H1 (cell line): ENCODE results near the gene AIF1L. TPM values are rescaled to one million over a fixed set of nuclear protein-coding genes. Genes with fewer than 3 reads are reported as not detected.

Experiments
- CTCF ChIA-PET: fragments of 300-600 bp; sonication (Branson Sonifier 250); formaldehyde crosslinking; loops from one replicate; lab custom pipeline; 2021; ENCODE audit not compliant: partially characterized antibody; lab: Charles Lee
- POLR2A ChIA-PET: fragments of 300-600 bp; sonication (Branson Sonifier 250); formaldehyde crosslinking; loops from one replicate; lab custom pipeline; 2021; ENCODE audit warnings: inconsistent platforms; ENCODE audit not compliant: partially characterized antibody; lab: Charles Lee
- DNase-seq, 2 experiments: peaks; one replicate each; pipeline versions ENCODE4 v3.0.0 to v3.0.0-alpha.2; 2010 to 2022; ENCODE audit warnings: low spot score in 2 of 2, low read depth in 1 of 2, mixed read lengths in 1 of 2
- FAIRE-seq: peaks from 2 replicates; lab custom pipeline; 2011; peaks lifted over from hg19 to GRCh38; lab: Jason Lieb, UNC
- H2AFZ ChIP-seq: 2 replicates; pipeline ENCODE4 v1.8.1; 2012; ENCODE audit warnings: low read length, inconsistent platforms
- H2AK5ac ChIP-seq: 2 replicates; pipeline ENCODE4 v1.6.1; 2013; ENCODE audit warnings: low read depth, low read length
- H2BK120ac ChIP-seq: replicated peaks from 2 replicates; pipeline ENCODE3; 2013; ENCODE audit warnings: low read depth, low read length, inconsistent platforms
- H2BK12ac ChIP-seq: 2 replicates; pipeline ENCODE4 v1.6.1; 2013; ENCODE audit warnings: low read depth, low read length
- H2BK15ac ChIP-seq: 2 replicates; pipeline ENCODE4 v1.6.1; 2013; ENCODE audit warnings: low read length
- H2BK20ac ChIP-seq: 2 replicates; pipeline ENCODE4 v1.6.1; 2013; ENCODE audit warnings: low read length
- H2BK5ac ChIP-seq: 2 replicates; pipeline ENCODE4 v1.6.1; 2013; ENCODE audit warnings: low read depth, low read length
- H3K14ac ChIP-seq: 2 replicates; pipeline ENCODE4 v1.6.1; 2013; ENCODE audit warnings: inconsistent platforms; ENCODE audit not compliant: insufficient read length
- H3K18ac ChIP-seq: 2 replicates; pipeline ENCODE4 v1.6.1; 2013; ENCODE audit warnings: low read length; ENCODE audit errors: extremely low read depth
- H3K23ac ChIP-seq: 2 replicates; pipeline ENCODE4 v1.6.1; 2013; ENCODE audit warnings: inconsistent platforms; ENCODE audit not compliant: insufficient read length
- H3K23me2 ChIP-seq: 2 replicates; pipeline ENCODE4 v1.6.1; 2013; ENCODE audit warnings: low read depth, low read length
- H3K27ac ChIP-seq: 2 replicates; pipeline ENCODE4 v1.6.1; 2011; ENCODE audit warnings: low read depth, low read length, inconsistent platforms
- H3K27me3 ChIP-seq, 4 experiments: replicated peaks in 1 of 4; 1 replicate in 1 of 4; 2 replicates in 3 of 4; pipeline versions ENCODE4 v1.6.1 to v1.8.1; 2011 to 2013; ENCODE audit warnings: low read length in 3 of 4, mild to moderate bottlenecking in 3 of 4, inconsistent platforms in 2 of 4, mixed read lengths in 2 of 4, moderate library complexity in 1 of 4; ENCODE audit not compliant: control insufficient read depth in 3 of 4, insufficient read depth in 3 of 4; ENCODE audit errors: extremely low read depth in 1 of 4
- H3K36me3 ChIP-seq, 4 experiments: 2 replicates each; pipeline versions ENCODE4 v1.6.1 to v1.8.1; 2011 to 2013; ENCODE audit warnings: mild to moderate bottlenecking in 4 of 4, low read length in 3 of 4, moderate library complexity in 2 of 4, control low read depth in 1 of 4, inconsistent platforms in 1 of 4; ENCODE audit not compliant: insufficient read depth in 4 of 4, control insufficient read depth in 2 of 4
- H3K4ac ChIP-seq: replicated peaks from 2 replicates; pipeline ENCODE3; 2013; ENCODE audit warnings: low read length, low read depth, mixed read lengths, inconsistent platforms; ENCODE audit not compliant: insufficient read length
- H3K4me1 ChIP-seq, 4 experiments: replicated peaks in 1 of 4; 1 replicate in 1 of 4; 2 replicates in 3 of 4; pipeline versions ENCODE4 v1.6.1 to v1.8.1; 2011 to 2013; ENCODE audit warnings: low read length in 3 of 4, inconsistent platforms in 2 of 4, mixed read lengths in 1 of 4; ENCODE audit not compliant: insufficient read depth in 4 of 4, control insufficient read depth in 3 of 4
- H3K4me2 ChIP-seq, 2 experiments: 2 replicates each; pipeline versions ENCODE4 v1.6.1 to v1.8.1; 2011 to 2013; ENCODE audit warnings: low read depth in 2 of 2, low read length in 2 of 2, control low read depth in 1 of 2, inconsistent platforms in 1 of 2, mild to moderate bottlenecking in 1 of 2; ENCODE audit not compliant: insufficient read depth in 1 of 2
- H3K4me3 ChIP-seq, 4 experiments: fragments of 200-600, 300-600 bp in 1 of 4; sonication (generic), shearing (Covaris generic), sonication (Bioruptor Twin) in 1 of 4; 2 replicates each; pipeline versions ENCODE4 v1.5.1 to v1.8.1; 2011 to 2016; ENCODE audit warnings: low read length in 4 of 4, low read depth in 3 of 4, control low read depth in 2 of 4, inconsistent platforms in 2 of 4, mild to moderate bottlenecking in 2 of 4, mixed read lengths in 1 of 4, moderate library complexity in 1 of 4; ENCODE audit not compliant: insufficient read depth in 2 of 4; ENCODE audit errors: extremely low read depth in 1 of 4
- H3K56ac ChIP-seq: replicated peaks from 2 replicates; pipeline ENCODE3; 2013; ENCODE audit warnings: low read depth, mild to moderate bottlenecking, mixed read lengths, low read length, inconsistent platforms; ENCODE audit not compliant: insufficient read length
- H3K79me1 ChIP-seq: 2 replicates; pipeline ENCODE4 v1.6.1; 2013; ENCODE audit warnings: low read depth, low read length, control low read depth
- H3K79me2 ChIP-seq, 2 experiments: 2 replicates each; pipeline versions ENCODE4 v1.6.1 to v1.8.1; 2012 to 2013; ENCODE audit warnings: low read length in 2 of 2, mild to moderate bottlenecking in 2 of 2, inconsistent platforms in 1 of 2; ENCODE audit not compliant: insufficient read depth in 2 of 2, control insufficient read depth in 1 of 2
- H3K9ac ChIP-seq, 4 experiments: replicated peaks in 1 of 4; 1 replicate in 1 of 4; 2 replicates in 3 of 4; pipeline versions ENCODE4 v1.6.1 to v1.8.1; 2011 to 2013; ENCODE audit warnings: low read depth in 3 of 4, low read length in 3 of 4, control low read depth in 2 of 4, mild to moderate bottlenecking in 2 of 4, moderate library complexity in 2 of 4, inconsistent platforms in 1 of 4; ENCODE audit errors: extremely low read depth in 1 of 4
- H3K9me3 ChIP-seq, 2 experiments: 2 replicates each; pipeline versions ENCODE4 v1.6.1 to v1.8.1; 2012 to 2013; ENCODE audit warnings: mild to moderate bottlenecking in 2 of 2, moderate library complexity in 2 of 2, control low read depth in 1 of 2, inconsistent platforms in 1 of 2, low read depth in 1 of 2, low read length in 1 of 2, mixed read lengths in 1 of 2; ENCODE audit not compliant: insufficient read depth in 2 of 2
- H4K20me1 ChIP-seq, 2 experiments: replicated peaks in 1 of 2; 2 replicates each; pipeline versions ENCODE3 to v1.8.1; 2011 to 2013; ENCODE audit warnings: inconsistent platforms in 2 of 2, low read length in 2 of 2, mild to moderate bottlenecking in 1 of 2; ENCODE audit not compliant: insufficient read depth in 2 of 2, control insufficient read depth in 1 of 2
- H4K5ac ChIP-seq: 2 replicates; pipeline ENCODE4 v1.6.1; 2013; ENCODE audit warnings: low read length, low read depth, mixed read lengths, inconsistent platforms; ENCODE audit not compliant: insufficient read length
- H4K8ac ChIP-seq: 2 replicates; pipeline ENCODE4 v1.8.0; 2013; ENCODE audit warnings: mild to moderate bottlenecking, moderate library complexity, low read length, inconsistent platforms; ENCODE audit not compliant: insufficient read depth; ENCODE audit errors: extremely low read depth
- H4K91ac ChIP-seq: replicated peaks from 2 replicates; pipeline ENCODE3; 2013; ENCODE audit warnings: low read length, mixed read lengths, inconsistent platforms; ENCODE audit not compliant: insufficient read length
- CTCF ChIP-seq, 3 experiments: IDR thresholded peaks; 1 replicate in 2 of 3; 2 replicates in 1 of 3; pipeline versions ENCODE4 v1.5.1 to v1.6.1; 2011; ENCODE audit warnings: low read length in 3 of 3, mild to moderate bottlenecking in 3 of 3, inconsistent platforms in 2 of 3, low read depth in 1 of 3, moderate library complexity in 1 of 3; ENCODE audit not compliant: insufficient read depth in 1 of 3; ENCODE audit errors: control extremely low read depth in 1 of 3
- EP300 ChIP-seq, 2 experiments: IDR thresholded peaks; 1 replicate in 1 of 2; 2 replicates in 1 of 2; pipeline ENCODE4 v1.6.1; 2011 to 2012; ENCODE audit warnings: low read depth in 2 of 2, low read length in 2 of 2, mild to moderate bottlenecking in 2 of 2, borderline replicate concordance in 1 of 2, inconsistent platforms in 1 of 2, moderate library complexity in 1 of 2
- RAD21 ChIP-seq, 2 experiments: IDR thresholded peaks in 1 of 2; conservative IDR thresholded peaks in 1 of 2; 2 replicates each; pipeline ENCODE4 v1.6.1; 2011; ENCODE audit warnings: low read depth in 2 of 2, low read length in 2 of 2, improper control_type of control experiment in 1 of 2, inconsistent platforms in 1 of 2, mild to moderate bottlenecking in 1 of 2, moderate library complexity in 1 of 2
- WGBS, 2 experiments: shearing (Covaris generic) in 1 of 2; methylation state at CpG; one replicate each; pipeline versions ENCODE4 v1.1.6 to v1.1.7; 2013 to 2015; ENCODE audit warnings: low lambda C conversion rate in 2 of 2, mixed read lengths in 2 of 2, inconsistent platforms in 1 of 2, low coverage in 1 of 2, missing lambda C conversion rate in 1 of 2; ENCODE audit not compliant: insufficient replicate concordance in 2 of 2, insufficient coverage in 1 of 2, insufficient read length in 1 of 2; ENCODE audit errors: extremely low coverage in 1 of 2, missing lambda C conversion rate in 1 of 2; 5-methylcytosine and 5-hydroxymethylcytosine counted together
- polyA plus RNA-seq, 7 experiments: library from polyadenylated mRNA; depleted of rRNA in 3 of 7; stranded (reverse) in 5 of 7; unstranded in 2 of 7; fragments of >200 nt in 5 of 7; fragments of 200-250 nt in 2 of 7; gene quantifications; 1 replicate in 5 of 7; 2 replicates in 1 of 7; 4 replicates in 1 of 7; pipeline versions ENCODE4 v1.2.1 to v1.2.3, GENCODE V29; 2011 to 2013; ENCODE audit warnings: missing spikeins in 2 of 7, mixed read lengths in 2 of 7
- total RNA-seq: library from RNA; stranded (reverse); fragmentation: NEBNext Ultra II Directional; extraction: Animal tissue kit (Norgen Biotek cat#: 25700); gene quantifications from 2 replicates; pipeline ENCODE4 v1.2.1, GENCODE V29; 2021

The AIF1L gene
- total and polyA plus RNA-seq, 2 of the 8 experiments (the other 6 are each of a cell fraction or from before 2014, with no cell fraction given) = 70.7 to 149 TPM

DNA sequence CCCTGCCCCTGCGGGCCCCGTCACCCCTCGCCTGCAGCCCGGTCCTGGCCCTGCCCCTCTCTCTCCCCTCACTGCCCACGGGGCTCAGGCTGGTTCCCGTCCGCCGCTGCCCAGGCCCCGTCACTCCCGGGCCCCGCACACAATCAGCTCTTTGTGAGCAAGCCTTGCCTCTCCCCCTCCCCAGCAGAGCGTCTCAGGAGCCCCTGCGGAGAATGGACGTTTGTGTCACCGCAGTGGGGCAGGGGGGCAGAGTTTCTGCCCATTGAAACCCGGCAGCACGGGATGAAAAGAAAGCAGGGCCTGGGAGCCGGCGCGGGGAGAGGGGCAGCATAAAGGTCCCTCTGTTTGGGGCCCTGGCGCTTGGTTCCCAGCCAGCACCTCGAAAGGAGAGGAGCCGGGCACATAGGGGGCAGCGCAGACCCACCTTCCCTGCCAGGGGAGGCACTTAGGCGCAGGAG, 15.6 kb downstream of the AIF1L start:
- no peaks in the 10 kb centered on the region for H3K23me2 ChIP-seq
- no peak overlapping the region for H2BK120ac ChIP-seq
- ChIA-PET POLR2A (interaction anchor here (1.1 to 32.4 kb wide), 5 partner anchors 6 to 177 kb away, joined by 3 to 751 read pairs (median 3); partner anchors contain the start of genes AIF1L, NUP214 and PLPP7), CTCF (interaction anchor here (0.8 to 4.8 kb wide), 8 partner anchors 11 to 62 kb away, joined by 3 to 47 read pairs (median 3); no protein-coding TSS in a partner anchor)
- H3K9ac ChIP-seq = peak overlapping the region in 2 of 4 experiments; percentile 9 to 13; a peak in 1 of 7 replicates
- H3K27me3 ChIP-seq = no peaks in the 10 kb centered on the region
- H4K5ac ChIP-seq = no peak overlapping the region
- no peak overlapping the region for H2AFZ ChIP-seq
- no peak overlapping the region for H3K4me3 ChIP-seq
- no peak for FAIRE-seq
- no peaks in the 10 kb centered on the region; a peak in 1 of 4 replicates for H3K79me2 ChIP-seq
- peak overlapping the region; percentile 78; the same call in 1 of the 2 replicates for H2BK5ac ChIP-seq
- H2AK5ac ChIP-seq = no peak overlapping the region; the same call in 1 of the 2 replicates
- peaks cover 0 to 2% of the 10 kb centered on the region in 2 experiments for H4K20me1 ChIP-seq
- H3K18ac ChIP-seq = no peak overlapping the region; the same call in 1 of the 2 replicates
- no peak overlapping the region for H3K23ac ChIP-seq
- no peak overlapping the region for H2BK20ac ChIP-seq
- no peak overlapping the region for H2BK15ac ChIP-seq
- H4K8ac ChIP-seq = peak overlapping the region; percentile 74; the same call in 1 of the 2 replicates
- H3K56ac ChIP-seq = no peak overlapping the region
- no peak overlapping the region for H3K4ac ChIP-seq
- no peak overlapping the region for H4K91ac ChIP-seq
- no peaks in the 10 kb centered on the region for H3K9me3 ChIP-seq
- H3K14ac ChIP-seq = no peak overlapping the region
- no peak for DNase-seq
- TF ChIP-seq EP300 (IDR thresholded peaks at IDR 0.05; ENCODE audit: borderline replicate concordance in 1 of 2, low read depth in 2 of 2, low read length in 2 of 2) (no peak), CTCF (IDR thresholded peaks at IDR 0.05; ENCODE audit: control extremely low read depth in 1 of 3, insufficient read depth in 1 of 3, low read depth in 1 of 3, low read length in 3 of 3) (peak in 2 of 3 experiments; percentile 14 to 39; a peak in 2 of 4 replicates), RAD21 (IDR thresholded peaks at IDR 0.05 in 1 of 2, conservative IDR thresholded peaks at IDR 0.05 in 1 of 2; ENCODE audit: low read depth in 2 of 2, low read length in 2 of 2) (peak; percentile 7 to 28; a peak in 1 of 4 replicates)
- peaks cover 9 to 39% (median 16%) of the 10 kb centered on the region in 4 experiments; a peak in 6 of 8 replicates for H3K36me3 ChIP-seq
- no peak overlapping the region for H3K4me2 ChIP-seq
- H2BK12ac ChIP-seq = peak overlapping the region; percentile 50; the same call in 1 of the 2 replicates
- 67% methylated on average over 11 of the region's 25 CpGs; no CpG with 5 or more reads in 1 of the 2 experiments for WGBS, 2 experiments
- H3K79me1 ChIP-seq = no peaks in the 10 kb centered on the region; the same call in 1 of the 2 replicates
- H3K4me1 ChIP-seq = peaks cover 3 to 16% (median 11%) of the 10 kb centered on the region in 4 experiments
- peak overlapping the region; percentile 82 for H3K27ac ChIP-seq
